HCT116 (cell line): ENCODE results near the gene PDGFD. TPM values are rescaled to one million over a fixed set of nuclear protein-coding genes. Genes with fewer than 3 reads are reported as not detected.

Experiments used
- ATAC-seq: fragments of 200-7000 bp; cut with Tn5 transposase; 2 replicates; pipeline ENCODE4 v1.9.1; 2020; ENCODE audit warnings: mild to moderate bottlenecking, moderate library complexity
- BruUV-seq: library from RNA; stranded (reverse); fragments of 400-500 nt; replicated peaks from 2 replicates; lab custom pipeline; 2021; lab: Mats Ljungman, UMichigan
- CTCF ChIA-PET: fragments of 300-600 bp; sonication (Branson Sonifier 250); formaldehyde crosslinking; loops from one replicate; lab custom pipeline; 2021; ENCODE audit warnings: antibody characterized with exemption; lab: Charles Lee
- POLR2A ChIA-PET: fragments of 300-600, 350-600 bp; sonication (Branson Sonifier 250); formaldehyde crosslinking; loops from one replicate; lab custom pipeline; 2021; ENCODE audit warnings: antibody characterized with exemption; lab: Charles Lee
- RAD21 ChIA-PET, 2 experiments: fragments of 300-600 bp; sonication (Branson Sonifier 250); formaldehyde crosslinking; loops; one replicate each; lab custom pipeline; 2023; ENCODE audit warnings: low total read pairs in 2 of 2; ENCODE audit not compliant: uncharacterized antibody in 2 of 2, unreplicated experiment in 2 of 2, low non-redundant PET in 1 of 2; lab: Charles Lee
- DNase-seq: peaks from one replicate; pipeline ENCODE4 v3.0.0-alpha.2; 2010; ENCODE audit warnings: low read depth, low spot score
- H2AFZ ChIP-seq: fragments of 200-600 bp; shearing (Covaris generic), sonication (generic); 2 replicates; pipeline ENCODE4 v1.6.1; 2017; ENCODE audit warnings: low read depth, mixed run types, mixed read lengths, antibody characterized with exemption, low read length; ENCODE audit not compliant: poor library complexity, severe bottlenecking
- H3K27ac ChIP-seq: 2 replicates; pipeline ENCODE4 v1.5.1; 2012; ENCODE audit warnings: low read depth, low read length
- H3K27me3 ChIP-seq: fragments of 200-600 bp; sonication (generic); 2 replicates; pipeline ENCODE4 v1.6.1; 2016; ENCODE audit warnings: mixed run types, low read length, mixed read lengths; ENCODE audit not compliant: insufficient read depth
- H3K36me3 ChIP-seq, 2 experiments: fragments of 200-500 bp in 1 of 2; fragments of 200-600 bp in 1 of 2; sonication (Bioruptor generic) in 1 of 2; sonication (generic) in 1 of 2; 2 replicates each; pipeline versions ENCODE4 v1.5.1 to v1.6.1; 2014 to 2016; ENCODE audit warnings: low read length in 2 of 2, inconsistent platforms in 1 of 2, mixed read lengths in 1 of 2, mixed run types in 1 of 2; ENCODE audit not compliant: insufficient read depth in 2 of 2, control insufficient read depth in 1 of 2
- H3K4me1 ChIP-seq, 2 experiments: fragments of 200-600 bp in 1 of 2; sonication (generic) in 1 of 2; 2 replicates each; pipeline versions ENCODE4 v1.5.1 to v1.6.1; 2012 to 2017; ENCODE audit warnings: low read length in 2 of 2, inconsistent platforms in 1 of 2, mild to moderate bottlenecking in 1 of 2, mixed read lengths in 1 of 2, mixed run types in 1 of 2, moderate library complexity in 1 of 2; ENCODE audit not compliant: insufficient read depth in 2 of 2, control insufficient read depth in 1 of 2
- H3K4me2 ChIP-seq: fragments of 200-600 bp; sonication (generic); 2 replicates; pipeline ENCODE4 v1.6.1; 2017; ENCODE audit warnings: mixed run types, low read length, mixed read lengths
- H3K4me3 ChIP-seq, 2 experiments: fragments of 200-600 bp in 1 of 2; sonication (generic) in 1 of 2; replicated peaks in 1 of 2; 2 replicates each; pipeline ENCODE4 v1.5.1; 2011 to 2016; ENCODE audit warnings: low read length in 2 of 2, control low read depth in 1 of 2, low read depth in 1 of 2, mild to moderate bottlenecking in 1 of 2, mixed read lengths in 1 of 2, mixed run types in 1 of 2
- H3K79me2 ChIP-seq: fragments of 200-600 bp; sonication (generic); 2 replicates; pipeline ENCODE4 v1.6.1; 2017; ENCODE audit warnings: mild to moderate bottlenecking, mixed run types, low read length, moderate library complexity, mixed read lengths; ENCODE audit not compliant: insufficient read depth
- H3K9ac ChIP-seq: fragments of 200-600 bp; sonication (generic); 2 replicates; pipeline ENCODE4 v1.6.1; 2016; ENCODE audit warnings: low read length, mixed read lengths
- H3K9me2 ChIP-seq: fragments of 200-600 bp; sonication (generic), shearing (Covaris generic); 2 replicates; pipeline ENCODE4 v1.6.1; 2017; ENCODE audit warnings: mixed run types, mild to moderate bottlenecking, moderate library complexity; ENCODE audit not compliant: insufficient read depth
- H3K9me3 ChIP-seq, 2 experiments: fragments of 200-500 bp in 1 of 2; fragments of 200-600 bp in 1 of 2; sonication (Bioruptor generic) in 1 of 2; sonication (generic) in 1 of 2; 2 replicates each; pipeline ENCODE4 v1.6.1; 2014 to 2017; ENCODE audit warnings: low read length in 2 of 2, mixed read lengths in 2 of 2, inconsistent platforms in 1 of 2, low read depth in 1 of 2, mild to moderate bottlenecking in 1 of 2, mixed run types in 1 of 2, moderate library complexity in 1 of 2; ENCODE audit not compliant: control insufficient read depth in 1 of 2, insufficient read depth in 1 of 2
- H4K20me1 ChIP-seq: fragments of 200-600 bp; sonication (generic), shearing (Covaris generic); 2 replicates; pipeline ENCODE4 v1.6.1; 2017; ENCODE audit warnings: mixed run types, mild to moderate bottlenecking, moderate library complexity; ENCODE audit not compliant: insufficient read depth
- ATF3 ChIP-seq: IDR thresholded peaks from 2 replicates; pipeline ENCODE4 v1.6.1; 2012
- CBX3 ChIP-seq: IDR thresholded peaks from 2 replicates; pipeline ENCODE4 v1.6.1; 2012; ENCODE audit warnings: low read depth
- CEBPB ChIP-seq: IDR thresholded peaks from 2 replicates; pipeline ENCODE4 v1.6.1; 2012; ENCODE audit warnings: low read depth
- CTCF ChIP-seq, 3 experiments: fragments of 200-600 bp in 1 of 3; sonication (generic) in 1 of 3; IDR thresholded peaks in 2 of 3; conservative IDR thresholded peaks in 1 of 3; 2 replicates each; pipeline ENCODE4 v1.5.1; 2012 to 2017; ENCODE audit warnings: low read depth in 2 of 3, low read length in 2 of 3, antibody characterized with exemption in 1 of 3, borderline replicate concordance in 1 of 3, control low read depth in 1 of 3, mild to moderate bottlenecking in 1 of 3, mixed read lengths in 1 of 3, mixed run types in 1 of 3, moderate library complexity in 1 of 3; ENCODE audit not compliant: insufficient read depth in 1 of 3
- ELF1 ChIP-seq: IDR thresholded peaks from 2 replicates; pipeline ENCODE4 v1.6.1; 2012; ENCODE audit warnings: low read depth, borderline replicate concordance
- EZH2 ChIP-seq: fragments of 200-600 bp; sonication (generic); IDR thresholded peaks from 2 replicates; pipeline ENCODE4 v1.6.1; 2017; ENCODE audit warnings: antibody characterized with exemption, mixed run types
- EZH2phosphoT487 ChIP-seq: fragments of 200-600 bp; IDR thresholded peaks from 2 replicates; pipeline ENCODE4 v1.6.1; 2018; ENCODE audit warnings: antibody characterized with exemption, borderline replicate concordance
- FOSL1 ChIP-seq: IDR thresholded peaks from 2 replicates; pipeline ENCODE4 v1.6.1; 2012; ENCODE audit warnings: low read depth
- JUND ChIP-seq: IDR thresholded peaks from 2 replicates; pipeline ENCODE4 v1.6.1; 2012
- POLR2A ChIP-seq: IDR thresholded peaks from 2 replicates; pipeline ENCODE4 v1.7.0; 2011; ENCODE audit warnings: borderline replicate concordance; ENCODE audit not compliant: insufficient read depth, insufficient read length; ENCODE audit errors: extremely low read depth
- POLR2AphosphoS5 ChIP-seq: IDR thresholded peaks from 2 replicates; pipeline ENCODE4 v1.6.1; 2011; ENCODE audit warnings: mild to moderate bottlenecking, low read depth, low read length, moderate library complexity
- RAD21 ChIP-seq: IDR thresholded peaks from 2 replicates; pipeline ENCODE4 v1.6.1; 2012; ENCODE audit warnings: low read depth, mild to moderate bottlenecking
- SIN3A ChIP-seq: IDR thresholded peaks from 2 replicates; pipeline ENCODE4 v1.6.1; 2012; ENCODE audit warnings: low read depth
- SP1 ChIP-seq: IDR thresholded peaks from 2 replicates; pipeline ENCODE4 v1.6.1; 2012; ENCODE audit warnings: low read depth
- SRF ChIP-seq: IDR thresholded peaks from 2 replicates; pipeline ENCODE4 v1.6.1; 2012; ENCODE audit warnings: low read depth
- ZBTB33 ChIP-seq: IDR thresholded peaks from 2 replicates; pipeline ENCODE4 v1.6.1; 2011; ENCODE audit warnings: mild to moderate bottlenecking, low read length, moderate library complexity; ENCODE audit not compliant: insufficient replicate concordance; ENCODE audit errors: extremely low read depth
- ZFX ChIP-seq: fragments of 450-650 bp; IDR thresholded peaks from 2 replicates; pipeline ENCODE4 v1.6.1; 2017
- ZNF274 ChIP-seq: fragments of 200-500 bp; sonication (Bioruptor generic); IDR thresholded peaks from 2 replicates; pipeline ENCODE4 v1.6.1; 2014; ENCODE audit warnings: mild to moderate bottlenecking, low read depth, low read length, inconsistent platforms
- intact Hi-C: fragments of 100-400 bp; cut with micrococcal nuclease; formaldehyde crosslinking; loops from 2 replicates; pipeline ENCODE4 v1.10.0; 2022
- total RNA-seq: library from RNA; stranded (reverse); gene quantifications from one replicate; pipeline ENCODE4 v1.2.1, GENCODE V29; 2021; ENCODE audit not compliant: unreplicated experiment
- TF ChIP-seq, protein P1 (sequence below): IDR thresholded peaks from 2 replicates; pipeline ENCODE4 v1.6.1; 2012
- TF ChIP-seq, protein P2 (sequence below): IDR thresholded peaks from 2 replicates; pipeline ENCODE4 v1.6.1; 2012; ENCODE audit warnings: low read depth

Gene PDGFD
- total RNA-seq, 1 experiment from 2014 or later, result 0.34 TPM

- Histone ChIP-seq H3K27ac (no peak overlapping the region), H3K4me2 (no peak overlapping the region), H2AFZ (no peak overlapping the region), H3K4me3 (no peak overlapping the region), H3K9ac (no peak overlapping the region), H3K36me3 (no peaks in the 10 kb centered on the region), H3K4me1 (no peaks in the 10 kb centered on the region), H3K27me3 (no peaks in the 10 kb centered on the region), H4K20me1 (no peaks in the 10 kb centered on the region), H3K9me2 (no peaks in the 10 kb centered on the region; the same call in 1 of the 2 replicates), H3K9me3 (no peaks in the 10 kb centered on the region), H3K79me2 (no peaks in the 10 kb centered on the region)
- BruUV-seq, result no TSS peak
- no peak for DNase-seq
- ChIA-PET POLR2A (no interaction called here), RAD21 (no interaction called here), CTCF (no interaction called here)
- intact Hi-C loops, result no loop called here
- TF ChIP-seq RAD21 (no peak), EZH2 (no peak), CTCF (IDR thresholded peaks at IDR 0.05 in 2 of 3, conservative IDR thresholded peaks at IDR 0.05 in 1 of 3; ENCODE audit: borderline replicate concordance in 1 of 3, insufficient read depth in 1 of 3, low read depth in 2 of 3, low read length in 2 of 3) (no peak), SRF (no peak), CBX3 (no peak), ZBTB33 (no peak), EZH2phosphoT487 (no peak), POLR2AphosphoS5 (no peak), ZNF274 (no peak), SP1 (no peak), ATF3 (no peak), FOSL1 (no peak), CEBPB (no peak), ELF1 (no peak), POLR2A (no peak), ZFX (no peak), SIN3A (no peak), JUND (no peak)
- TF ChIP-seq, protein P1, sequence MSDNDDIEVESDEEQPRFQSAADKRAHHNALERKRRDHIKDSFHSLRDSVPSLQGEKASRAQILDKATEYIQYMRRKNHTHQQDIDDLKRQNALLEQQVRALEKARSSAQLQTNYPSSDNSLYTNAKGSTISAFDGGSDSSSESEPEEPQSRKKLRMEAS, result no peak
- TF ChIP-seq, protein P2, sequence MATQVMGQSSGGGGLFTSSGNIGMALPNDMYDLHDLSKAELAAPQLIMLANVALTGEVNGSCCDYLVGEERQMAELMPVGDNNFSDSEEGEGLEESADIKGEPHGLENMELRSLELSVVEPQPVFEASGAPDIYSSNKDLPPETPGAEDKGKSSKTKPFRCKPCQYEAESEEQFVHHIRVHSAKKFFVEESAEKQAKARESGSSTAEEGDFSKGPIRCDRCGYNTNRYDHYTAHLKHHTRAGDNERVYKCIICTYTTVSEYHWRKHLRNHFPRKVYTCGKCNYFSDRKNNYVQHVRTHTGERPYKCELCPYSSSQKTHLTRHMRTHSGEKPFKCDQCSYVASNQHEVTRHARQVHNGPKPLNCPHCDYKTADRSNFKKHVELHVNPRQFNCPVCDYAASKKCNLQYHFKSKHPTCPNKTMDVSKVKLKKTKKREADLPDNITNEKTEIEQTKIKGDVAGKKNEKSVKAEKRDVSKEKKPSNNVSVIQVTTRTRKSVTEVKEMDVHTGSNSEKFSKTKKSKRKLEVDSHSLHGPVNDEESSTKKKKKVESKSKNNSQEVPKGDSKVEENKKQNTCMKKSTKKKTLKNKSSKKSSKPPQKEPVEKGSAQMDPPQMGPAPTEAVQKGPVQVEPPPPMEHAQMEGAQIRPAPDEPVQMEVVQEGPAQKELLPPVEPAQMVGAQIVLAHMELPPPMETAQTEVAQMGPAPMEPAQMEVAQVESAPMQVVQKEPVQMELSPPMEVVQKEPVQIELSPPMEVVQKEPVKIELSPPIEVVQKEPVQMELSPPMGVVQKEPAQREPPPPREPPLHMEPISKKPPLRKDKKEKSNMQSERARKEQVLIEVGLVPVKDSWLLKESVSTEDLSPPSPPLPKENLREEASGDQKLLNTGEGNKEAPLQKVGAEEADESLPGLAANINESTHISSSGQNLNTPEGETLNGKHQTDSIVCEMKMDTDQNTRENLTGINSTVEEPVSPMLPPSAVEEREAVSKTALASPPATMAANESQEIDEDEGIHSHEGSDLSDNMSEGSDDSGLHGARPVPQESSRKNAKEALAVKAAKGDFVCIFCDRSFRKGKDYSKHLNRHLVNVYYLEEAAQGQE, result no peak
- ATAC-seq, result no peak
Observed at GRCh38 chr11:103995896-103996295, 168.1 kb downstream of the PDGFD start.
